KOPT-K1 (cell line): ENCODE results near the gene AKIRIN1.
"Not testable (repeated sequence)": the region's sequence is repeated elsewhere in the genome, so short reads cannot be mapped to it uniquely, and the experiment has no call there.

Experiments used
- H3K27ac ChIP-seq: fragments of 200-600 bp; sonication (generic); 2 replicates; pipeline ENCODE4 v1.5.1; 2016; ENCODE audit warnings: antibody characterized with exemption, mild to moderate bottlenecking, low read depth, low read length; ENCODE audit not compliant: poor library complexity, severe bottlenecking
- H3K36me3 ChIP-seq: fragments of 200-600 bp; sonication (generic); 2 replicates; pipeline ENCODE4 v1.5.1; 2017; ENCODE audit warnings: antibody characterized with exemption, mild to moderate bottlenecking, low read length, moderate library complexity; ENCODE audit not compliant: insufficient read depth
- H3K9me3 ChIP-seq: fragments of 200-600 bp; sonication (generic); 2 replicates; pipeline ENCODE4 v1.5.1; 2017; ENCODE audit warnings: antibody characterized with exemption, low read length, mild to moderate bottlenecking; ENCODE audit not compliant: insufficient read depth, poor library complexity, severe bottlenecking

The AKIRIN1 gene

DNA sequence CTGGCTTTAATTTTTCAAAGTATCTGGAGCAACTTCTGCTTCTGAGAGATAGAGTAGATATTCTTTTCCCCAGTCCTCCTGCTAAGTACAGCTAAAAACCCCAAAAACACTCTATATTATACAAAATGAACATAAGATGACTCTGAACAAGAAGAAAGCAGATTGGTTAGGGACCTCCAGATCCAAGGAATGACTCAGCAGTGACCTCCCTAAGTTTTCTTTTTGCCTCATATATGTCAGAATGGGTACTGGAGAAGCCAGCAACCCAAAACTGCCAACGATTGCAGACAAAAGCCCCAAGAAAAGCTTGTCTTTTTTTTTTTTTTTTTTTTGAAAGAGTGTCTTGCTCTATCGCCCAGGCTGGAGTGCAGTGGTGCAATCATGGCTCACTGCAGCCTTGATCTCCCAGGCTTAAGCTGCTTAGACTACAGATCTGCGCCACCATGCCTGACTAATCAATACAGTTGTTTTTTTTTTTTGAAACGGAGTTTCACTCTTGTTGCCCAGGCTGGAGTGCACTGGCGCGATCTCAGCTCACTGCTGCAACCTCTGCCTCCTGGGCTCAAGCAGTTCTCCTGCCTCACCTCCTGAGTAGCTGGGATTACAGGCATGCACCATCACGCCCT lies 57.8 kb downstream of the AKIRIN1 start:
- no peaks in the 10 kb centered on the region for H3K9me3 ChIP-seq
- H3K27ac ChIP-seq, result no peak overlapping the region
- H3K36me3 ChIP-seq, result no peaks in the 10 kb centered on the region

DNA sequence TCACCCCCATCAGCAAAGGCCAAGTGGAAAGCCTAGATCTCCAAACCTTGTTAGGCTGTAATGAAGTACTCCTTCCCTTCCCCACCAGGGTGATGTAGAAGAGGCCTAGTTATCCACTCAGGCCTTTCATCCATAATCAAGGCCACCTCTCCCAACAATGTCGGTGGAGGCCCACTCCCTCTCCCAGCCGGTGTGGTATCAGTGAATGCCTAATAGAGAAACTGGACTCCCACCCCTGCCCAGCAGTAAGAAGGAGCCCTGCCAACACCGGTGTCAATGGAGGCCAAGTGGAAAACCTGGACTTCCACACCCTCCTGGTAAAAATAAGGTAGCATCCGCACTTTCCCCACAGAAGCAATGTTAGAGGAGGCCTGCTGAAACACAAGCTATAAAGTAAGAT lies 58.9 kb downstream of the AKIRIN1 start:
- Histone ChIP-seq H3K9me3 (no peaks in the 10 kb centered on the region), H3K36me3 (no peaks in the 10 kb centered on the region), H3K27ac (no peak overlapping the region)

DNA sequence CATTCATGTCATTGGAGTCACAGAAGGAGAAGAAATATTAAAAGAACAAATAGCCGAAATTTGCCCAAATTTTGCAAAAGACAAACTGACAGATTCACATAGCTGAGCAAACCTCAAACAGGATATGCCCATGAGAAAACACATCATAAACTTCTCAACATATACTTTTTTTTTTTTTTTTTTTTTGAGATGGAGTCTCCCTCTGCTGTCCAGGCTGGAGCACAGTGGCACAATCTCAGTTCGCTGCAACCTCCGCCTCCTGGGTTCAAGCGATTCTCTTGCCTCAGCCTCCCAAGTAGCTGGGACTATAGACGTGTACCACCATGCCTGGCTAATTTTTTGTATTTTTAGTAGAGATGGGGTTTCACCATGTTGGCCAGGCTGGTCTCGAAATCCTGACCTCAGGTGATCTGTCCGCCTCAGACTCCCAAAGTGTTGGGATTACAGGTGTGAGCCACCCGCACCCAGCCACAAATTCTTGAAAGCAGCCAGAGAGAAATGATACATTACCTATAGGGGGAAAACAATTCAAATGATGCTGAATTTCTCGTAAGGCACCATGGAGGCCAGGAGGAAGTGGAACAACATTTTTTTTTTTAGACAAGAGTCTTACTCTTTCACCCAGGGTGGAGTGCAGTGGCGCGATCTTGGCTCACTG lies 60.2 kb downstream of the AKIRIN1 start:
- H3K36me3 ChIP-seq, H3K9me3 ChIP-seq, H3K27ac ChIP-seq: not testable (repeated sequence)

DNA sequence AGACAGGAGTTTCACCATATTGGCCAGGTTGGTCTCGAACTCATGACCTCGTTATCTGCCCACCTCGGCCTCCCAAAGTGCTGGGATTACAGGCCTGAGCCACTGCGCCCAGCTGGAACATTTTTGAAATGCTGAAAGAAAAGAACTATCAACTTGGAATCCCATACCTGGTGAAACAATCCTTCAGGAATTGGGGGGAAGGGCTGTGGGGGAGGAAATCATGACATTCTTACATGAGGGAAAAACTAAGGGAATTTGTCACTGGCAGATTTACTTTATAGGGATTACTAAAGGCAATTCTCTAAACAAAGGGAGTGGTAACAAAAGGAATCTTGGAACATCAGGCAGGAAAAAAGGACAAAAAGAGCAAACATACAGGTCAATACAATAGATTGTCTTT lies 60.9 kb downstream of the AKIRIN1 start:
- no peaks in the 10 kb centered on the region for H3K9me3 ChIP-seq
- H3K27ac ChIP-seq, result no peak overlapping the region
- no peaks in the 10 kb centered on the region for H3K36me3 ChIP-seq

DNA sequence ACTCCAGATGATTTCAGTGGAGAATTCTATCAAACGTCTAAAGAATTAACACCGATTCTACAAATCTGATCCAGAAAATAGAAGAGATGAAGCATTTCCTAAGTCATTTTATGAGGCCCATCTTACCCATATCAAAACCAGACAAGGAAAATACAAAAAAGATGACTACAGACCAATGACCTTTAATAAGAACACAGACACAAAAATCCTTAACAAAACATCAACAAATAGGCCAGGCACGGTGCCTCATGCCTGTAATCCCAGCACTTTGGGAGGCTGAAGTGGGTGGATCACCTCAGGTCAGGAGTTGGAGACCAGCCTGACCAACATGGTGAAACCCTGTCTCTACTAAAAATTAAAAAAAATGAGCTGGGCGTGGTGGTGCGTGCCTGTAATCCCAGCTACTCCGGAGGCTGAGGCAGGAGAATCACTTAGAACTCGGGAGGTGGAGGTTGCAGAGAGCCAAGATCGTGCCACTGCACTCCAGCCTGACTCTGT lies 64.2 kb downstream of the AKIRIN1 start:
- not testable (repeated sequence) for H3K9me3 ChIP-seq, H3K36me3 ChIP-seq, H3K27ac ChIP-seq
